GM23338 (cell line): Measurements from ENCODE around the gene SELENBP1. TPM values are rescaled to one million over a fixed set of nuclear protein-coding genes. Genes with fewer than 3 reads are reported as not detected.

Experiments used
- ATAC-seq: fragments of 200-7000 bp; cut with Tn5 transposase; 3 replicates; pipeline ENCODE4 v1.9.1; 2020
- DNase-seq: peaks from one replicate; pipeline ENCODE4 v3.0.0-alpha.2; 2015; ENCODE audit warnings: low spot score
- H2AFZ ChIP-seq: fragments of 200-600 bp; sonication (generic); 2 replicates; pipeline ENCODE4 v1.8.0; 2016; ENCODE audit warnings: antibody characterized with exemption, mild to moderate bottlenecking, moderate library complexity
- H3F3A ChIP-seq: fragments of 200-600 bp; sonication (generic); replicated peaks from 2 replicates; pipeline ENCODE4 v1.8.0; 2017; ENCODE audit warnings: antibody characterized with exemption, mixed run types, low read depth
- H3K27ac ChIP-seq: fragments of 200-600 bp; sonication (generic); 2 replicates; pipeline ENCODE4 v1.6.1; 2016; ENCODE audit warnings: low read depth
- H3K27me3 ChIP-seq: fragments of 200-600 bp; sonication (generic); 2 replicates; pipeline ENCODE4 v1.8.0; 2016; ENCODE audit warnings: mild to moderate bottlenecking, mixed run types, moderate library complexity; ENCODE audit not compliant: insufficient read depth
- H3K36me3 ChIP-seq: fragments of 200-600 bp; sonication (generic); 2 replicates; pipeline ENCODE4 v1.8.0; 2016; ENCODE audit warnings: mild to moderate bottlenecking; ENCODE audit not compliant: insufficient read depth
- H3K4me1 ChIP-seq: fragments of 200-600 bp; sonication (generic); 2 replicates; pipeline ENCODE4 v1.8.0; 2016; ENCODE audit warnings: mild to moderate bottlenecking, moderate library complexity; ENCODE audit not compliant: insufficient read depth
- H3K4me2 ChIP-seq: fragments of 200-600 bp; sonication (generic); 2 replicates; pipeline ENCODE4 v1.7.1; 2017; ENCODE audit warnings: mixed run types
- H3K4me3 ChIP-seq: fragments of 200-600 bp; sonication (generic); 2 replicates; pipeline ENCODE4 v1.6.1; 2016; ENCODE audit warnings: mixed run types
- H3K79me2 ChIP-seq: fragments of 200-600 bp; sonication (generic); replicated peaks from 2 replicates; pipeline ENCODE4 v1.8.0; 2017; ENCODE audit warnings: mild to moderate bottlenecking; ENCODE audit not compliant: insufficient read depth
- H3K9me2 ChIP-seq: fragments of 200-600 bp; sonication (generic); 2 replicates; pipeline ENCODE4 v1.8.0; 2017; ENCODE audit not compliant: insufficient read depth
- H4K20me1 ChIP-seq: fragments of 200-600 bp; sonication (generic); replicated peaks from 2 replicates; pipeline ENCODE4 v1.8.0; 2017; ENCODE audit warnings: mild to moderate bottlenecking; ENCODE audit not compliant: insufficient read depth
- H3K27ac Mint-ChIP-seq: 2 replicates; pipeline ENCODE4 v1.8.0; 2020; ENCODE audit warnings: inconsistent platforms, mild to moderate bottlenecking, moderate library complexity, mixed read lengths
- H3K27me3 Mint-ChIP-seq: 3 replicates; pipeline ENCODE4 v1.8.0; 2022; ENCODE audit warnings: low read depth, mild to moderate bottlenecking, moderate library complexity, mixed read lengths, inconsistent platforms; ENCODE audit not compliant: insufficient read depth, poor library complexity
- H3K36me3 Mint-ChIP-seq: 3 replicates; pipeline ENCODE4 v1.8.0; 2021; ENCODE audit warnings: low read depth, mild to moderate bottlenecking, inconsistent platforms, moderate library complexity, mixed read lengths
- H3K4me1 Mint-ChIP-seq: 3 replicates; pipeline ENCODE4 v1.8.0; 2020; ENCODE audit warnings: mild to moderate bottlenecking, inconsistent platforms, mixed read lengths
- H3K4me3 Mint-ChIP-seq: 3 replicates; pipeline ENCODE4 v1.8.0; 2021; ENCODE audit warnings: moderate library complexity, mild to moderate bottlenecking, inconsistent platforms, mixed read lengths
- H3K9me3 Mint-ChIP-seq: 3 replicates; pipeline ENCODE4 v1.8.0; 2020; ENCODE audit warnings: moderate library complexity, mild to moderate bottlenecking, inconsistent platforms, mixed read lengths
- CREB1 ChIP-seq: fragments of 250-450 bp; sonication (Bioruptor Pico); IDR thresholded peaks from 2 replicates; pipeline ENCODE4 v1.5.0; 2020; ENCODE audit warnings: low read depth, mild to moderate bottlenecking, moderate library complexity
- ETS1 ChIP-seq: IDR thresholded peaks from 2 replicates; pipeline ENCODE4 v1.6.1; 2016; ENCODE audit warnings: antibody characterized with exemption
- EZH2 ChIP-seq: fragments of 200-600 bp; sonication (generic); IDR thresholded peaks from one replicate; pipeline ENCODE4 v1.8.0; 2017; ENCODE audit warnings: antibody characterized with exemption, mild to moderate bottlenecking, low read depth; ENCODE audit not compliant: unreplicated experiment
- EZH2phosphoT487 ChIP-seq: fragments of 200-600 bp; sonication (generic); IDR thresholded peaks from one replicate; pipeline ENCODE4 v1.8.1; 2018; ENCODE audit warnings: antibody characterized with exemption; ENCODE audit not compliant: unreplicated experiment
- JUNB ChIP-seq: IDR thresholded peaks from one replicate; pipeline ENCODE4 v1.6.1; 2016; ENCODE audit warnings: antibody characterized with exemption; ENCODE audit not compliant: unreplicated experiment
- NANOG ChIP-seq: IDR thresholded peaks from 2 replicates; pipeline ENCODE4 v1.6.1; 2016; ENCODE audit warnings: antibody characterized with exemption, borderline replicate concordance
- POLR2AphosphoS5 ChIP-seq: IDR thresholded peaks from 2 replicates; pipeline ENCODE4 v1.6.1; 2016; ENCODE audit warnings: antibody characterized with exemption, low read depth
- REST ChIP-seq: IDR thresholded peaks from one replicate; pipeline ENCODE4 v1.6.1; 2018; ENCODE audit warnings: antibody characterized with exemption; ENCODE audit not compliant: unreplicated experiment
- STAT1 ChIP-seq: IDR thresholded peaks from one replicate; pipeline ENCODE4 v1.6.1; 2016; ENCODE audit warnings: antibody characterized with exemption; ENCODE audit not compliant: unreplicated experiment
- ZNF114 ChIP-seq: fragments of 250-450 bp; sonication (Bioruptor Pico); IDR thresholded peaks from 2 replicates; pipeline ENCODE4 v1.5.0; 2020; ENCODE audit warnings: mild to moderate bottlenecking, moderate library complexity
- ZNF331 ChIP-seq: fragments of 250-450 bp; sonication (Bioruptor Pico); IDR thresholded peaks from 2 replicates; pipeline ENCODE4 v1.5.0; 2020; ENCODE audit warnings: low read depth, mild to moderate bottlenecking, moderate library complexity
- ZNF462 ChIP-seq: fragments of 250-450 bp; sonication (Bioruptor Pico); IDR thresholded peaks from 2 replicates; pipeline ENCODE4 v1.5.0; 2020; ENCODE audit warnings: mild to moderate bottlenecking, moderate library complexity
- polyA plus RNA-seq: library from polyadenylated mRNA; unstranded; fragments of >200 nt; fragmentation: Nextera tagmentation; extraction: Ambion mirVana; gene quantifications from 2 replicates; pipeline ENCODE4 v1.2.1, GENCODE V29; 2016
- total RNA-seq: library from RNA; depleted of rRNA; stranded (reverse); fragments of >200 nt; shearing (Covaris generic); gene quantifications from 2 replicates; pipeline ENCODE4 v1.2.3, GENCODE V29; 2014
- TF ChIP-seq, protein P1 (sequence below), 2 experiments: fragments of 200-600 bp in 1 of 2; sonication (generic) in 1 of 2; conservative IDR thresholded peaks; 2 replicates each; pipeline versions ENCODE4 v1.5.1 to v1.6.1; 2016 to 2017; ENCODE audit warnings: antibody characterized with exemption in 2 of 2, low read depth in 2 of 2, mild to moderate bottlenecking in 2 of 2, moderate library complexity in 1 of 2

The SELENBP1 gene
- total and polyA plus RNA-seq, 2 experiments from 2014 or later = 10.7 to 13.4 TPM

- Mint-ChIP-seq H3K4me1 (peaks cover 11% of the 10 kb centered on the region; the same call in 2 of the 3 replicates), H3K4me3 (no peak overlapping the region), H3K9me3 (peaks cover 34% of the 10 kb centered on the region), H3K27ac (no peak overlapping the region), H3K27me3 (peaks cover 10% of the 10 kb centered on the region), H3K36me3 (peaks cover 16% of the 10 kb centered on the region)
- DNase-seq (no peak), ATAC-seq (no peak)
- Histone ChIP-seq H4K20me1 (no peaks in the 10 kb centered on the region), H3K4me3 (no peak overlapping the region), H3K4me1 (peaks cover 9% of the 10 kb centered on the region), H3K79me2 (no peaks in the 10 kb centered on the region), H3K27ac (no peak overlapping the region), H3F3A (no peaks in the 10 kb centered on the region), H3K9me2 (no peaks in the 10 kb centered on the region), H3K36me3 (0 out of 2 replicates have a peak, but pooled peaks cover 3% of the 10 kb centered on the region), H2AFZ (no peak overlapping the region), H3K27me3 (no peaks in the 10 kb centered on the region), H3K4me2 (no peak overlapping the region)
- no peak for TF ChIP-seq NANOG
- TF ChIP-seq EZH2 = no peak
- no peak for TF ChIP-seq STAT1
- TF ChIP-seq ZNF114 (CRISPR knock-in tag) = no peak
- no peak for TF ChIP-seq POLR2AphosphoS5
- no peak for TF ChIP-seq EZH2phosphoT487
- TF ChIP-seq ZNF462 (CRISPR knock-in tag) = no peak
- TF ChIP-seq REST = no peak
- TF ChIP-seq JUNB = no peak
- TF ChIP-seq ETS1 = no peak
- no peak for TF ChIP-seq ZNF331 (CRISPR knock-in tag)
- TF ChIP-seq CREB1 (CRISPR knock-in tag) = no peak
- TF ChIP-seq, protein P1, sequence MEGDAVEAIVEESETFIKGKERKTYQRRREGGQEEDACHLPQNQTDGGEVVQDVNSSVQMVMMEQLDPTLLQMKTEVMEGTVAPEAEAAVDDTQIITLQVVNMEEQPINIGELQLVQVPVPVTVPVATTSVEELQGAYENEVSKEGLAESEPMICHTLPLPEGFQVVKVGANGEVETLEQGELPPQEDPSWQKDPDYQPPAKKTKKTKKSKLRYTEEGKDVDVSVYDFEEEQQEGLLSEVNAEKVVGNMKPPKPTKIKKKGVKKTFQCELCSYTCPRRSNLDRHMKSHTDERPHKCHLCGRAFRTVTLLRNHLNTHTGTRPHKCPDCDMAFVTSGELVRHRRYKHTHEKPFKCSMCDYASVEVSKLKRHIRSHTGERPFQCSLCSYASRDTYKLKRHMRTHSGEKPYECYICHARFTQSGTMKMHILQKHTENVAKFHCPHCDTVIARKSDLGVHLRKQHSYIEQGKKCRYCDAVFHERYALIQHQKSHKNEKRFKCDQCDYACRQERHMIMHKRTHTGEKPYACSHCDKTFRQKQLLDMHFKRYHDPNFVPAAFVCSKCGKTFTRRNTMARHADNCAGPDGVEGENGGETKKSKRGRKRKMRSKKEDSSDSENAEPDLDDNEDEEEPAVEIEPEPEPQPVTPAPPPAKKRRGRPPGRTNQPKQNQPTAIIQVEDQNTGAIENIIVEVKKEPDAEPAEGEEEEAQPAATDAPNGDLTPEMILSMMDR (conservative IDR thresholded peaks at IDR 0.05; ENCODE audit: low read depth in 2 of 2) = no peak
Observed at GRCh38 chr1:151352021-151352718, 20.3 kb downstream of the SELENBP1 start.
